Glomerular endothelial cell (primary cell): ENCODE data around the gene CRELD1. TPM values are rescaled to one million over a fixed set of nuclear protein-coding genes. Genes with fewer than 3 reads are reported as not detected.
A peak's percentile ranks its signal among the peaks of the same experiment; 100 is the strongest.
"Not testable (repeated sequence)": the region's sequence is repeated elsewhere in the genome, so short reads cannot be mapped to it uniquely, and the experiment has no call there.

Source experiments
- DNase-seq: peaks from one replicate; pipeline ENCODE4 v3.0.0-alpha.2; 2011; ENCODE audit warnings: low read depth, low spot score; ENCODE audit errors: extremely low read depth
- total RNA-seq: library from RNA; depleted of rRNA; stranded (reverse); fragments of >200 nt; gene quantifications from 2 replicates; pipeline ENCODE4 v1.2.3, GENCODE V29; 2015

The CRELD1 gene, protein sequence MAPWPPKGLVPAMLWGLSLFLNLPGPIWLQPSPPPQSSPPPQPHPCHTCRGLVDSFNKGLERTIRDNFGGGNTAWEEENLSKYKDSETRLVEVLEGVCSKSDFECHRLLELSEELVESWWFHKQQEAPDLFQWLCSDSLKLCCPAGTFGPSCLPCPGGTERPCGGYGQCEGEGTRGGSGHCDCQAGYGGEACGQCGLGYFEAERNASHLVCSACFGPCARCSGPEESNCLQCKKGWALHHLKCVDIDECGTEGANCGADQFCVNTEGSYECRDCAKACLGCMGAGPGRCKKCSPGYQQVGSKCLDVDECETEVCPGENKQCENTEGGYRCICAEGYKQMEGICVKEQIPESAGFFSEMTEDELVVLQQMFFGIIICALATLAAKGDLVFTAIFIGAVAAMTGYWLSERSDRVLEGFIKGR
- total RNA-seq: 36.2 and 55.9 TPM in 2 replicates

GRCh38 chr3:9933561-9934234, at the start of gene CRELD1:
TSS of gene CRELD1 (plus strand) at chr3:9933834. CDS start at chr3:9934439, 605 bp downstream.
- DNase-seq: peak; percentile 60

DNA sequence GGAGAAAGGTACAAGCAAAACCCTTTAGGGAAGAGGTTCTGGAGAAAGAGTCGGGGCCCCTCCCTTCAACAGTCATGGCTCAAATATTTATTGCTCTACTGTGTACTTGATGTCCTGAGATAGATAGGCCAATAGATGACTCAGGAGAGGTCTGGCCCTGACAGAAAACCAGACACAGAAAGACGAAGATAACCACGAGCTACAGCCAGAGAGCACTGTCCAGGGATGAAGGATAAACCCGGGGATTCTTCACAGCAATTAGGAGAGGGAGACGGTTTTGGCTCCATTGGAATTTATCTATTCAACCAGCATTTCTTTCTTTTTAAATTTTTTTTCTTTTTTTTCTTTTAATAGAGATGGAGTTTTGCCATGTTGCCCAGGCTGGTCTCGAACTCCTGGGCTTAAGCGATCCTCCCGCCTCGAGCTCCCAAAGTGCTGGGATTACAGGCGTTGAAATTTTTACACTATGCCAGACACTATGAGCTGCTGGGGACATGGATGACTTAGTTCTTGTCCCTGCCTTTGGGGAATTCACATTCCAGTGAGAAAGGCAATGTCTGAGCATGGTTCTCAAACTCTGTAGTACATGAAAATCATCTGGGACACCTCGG, 49.0 kb upstream of the CRELD1 start:
- DNase-seq: no peak

GRCh38 chr3:9886328-9886727, 47.3 kb upstream of the CRELD1 start:
- no peak for DNase-seq

DNA sequence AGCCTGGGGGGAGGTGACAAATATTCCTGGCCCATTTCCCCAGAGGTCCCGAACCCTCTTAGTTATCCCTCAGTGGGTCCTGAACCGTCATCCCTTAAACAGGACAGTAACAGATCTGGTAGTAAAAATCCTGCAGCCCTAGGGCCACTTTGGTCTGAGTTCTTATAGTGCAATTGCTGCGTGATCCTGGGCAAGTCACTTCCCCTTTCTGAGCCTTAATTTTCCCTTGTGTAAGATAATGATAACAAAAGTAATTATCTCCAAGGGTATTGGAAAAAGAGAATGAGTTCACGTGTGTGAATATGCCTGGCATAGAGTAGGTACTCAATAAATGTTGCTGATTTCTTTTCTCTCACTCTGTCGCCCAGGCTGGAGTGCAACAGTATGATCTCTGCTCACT, 46.2 kb upstream of the CRELD1 start:
- DNase-seq: no peak

DNA sequence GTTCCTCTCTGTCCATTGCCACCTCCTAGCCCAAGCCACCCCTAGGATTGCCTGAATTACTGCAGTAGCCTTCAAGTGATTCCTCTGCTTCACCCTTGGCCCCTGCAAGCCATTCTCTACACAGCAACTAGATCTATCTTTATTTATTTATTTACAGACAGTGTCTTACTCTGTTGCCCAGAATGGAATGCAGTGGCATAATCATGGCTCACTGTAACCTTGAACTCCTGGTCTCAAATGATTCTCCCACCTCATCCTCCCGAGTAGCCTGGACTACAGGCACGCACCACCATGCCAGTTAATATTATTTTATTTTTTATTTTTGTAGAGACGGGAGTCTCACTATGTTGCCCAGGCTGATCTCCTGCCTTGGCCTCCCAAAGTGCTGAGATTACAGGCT, 45.1 kb upstream of the CRELD1 start:
- DNase-seq: no peak

DNA sequence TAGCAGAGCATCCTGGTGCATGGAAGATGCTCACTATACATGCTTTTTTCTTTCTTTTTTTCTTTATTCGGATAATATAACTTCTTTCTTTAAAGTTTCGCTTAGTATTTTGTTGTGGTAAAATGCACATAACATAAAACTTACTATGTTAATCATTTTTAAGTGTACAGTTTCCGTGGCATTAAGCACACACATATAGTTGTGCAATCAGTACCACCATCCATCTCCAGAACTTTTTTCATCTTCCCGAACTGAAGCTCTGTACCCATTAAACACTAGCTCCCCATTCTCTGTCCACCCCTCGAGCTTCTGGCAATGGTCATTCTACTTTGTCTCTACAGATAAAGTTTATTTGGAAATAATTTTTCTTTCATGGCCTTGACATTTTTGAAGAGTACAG, 44.2 kb upstream of the CRELD1 start:
- no peak for DNase-seq

DNA sequence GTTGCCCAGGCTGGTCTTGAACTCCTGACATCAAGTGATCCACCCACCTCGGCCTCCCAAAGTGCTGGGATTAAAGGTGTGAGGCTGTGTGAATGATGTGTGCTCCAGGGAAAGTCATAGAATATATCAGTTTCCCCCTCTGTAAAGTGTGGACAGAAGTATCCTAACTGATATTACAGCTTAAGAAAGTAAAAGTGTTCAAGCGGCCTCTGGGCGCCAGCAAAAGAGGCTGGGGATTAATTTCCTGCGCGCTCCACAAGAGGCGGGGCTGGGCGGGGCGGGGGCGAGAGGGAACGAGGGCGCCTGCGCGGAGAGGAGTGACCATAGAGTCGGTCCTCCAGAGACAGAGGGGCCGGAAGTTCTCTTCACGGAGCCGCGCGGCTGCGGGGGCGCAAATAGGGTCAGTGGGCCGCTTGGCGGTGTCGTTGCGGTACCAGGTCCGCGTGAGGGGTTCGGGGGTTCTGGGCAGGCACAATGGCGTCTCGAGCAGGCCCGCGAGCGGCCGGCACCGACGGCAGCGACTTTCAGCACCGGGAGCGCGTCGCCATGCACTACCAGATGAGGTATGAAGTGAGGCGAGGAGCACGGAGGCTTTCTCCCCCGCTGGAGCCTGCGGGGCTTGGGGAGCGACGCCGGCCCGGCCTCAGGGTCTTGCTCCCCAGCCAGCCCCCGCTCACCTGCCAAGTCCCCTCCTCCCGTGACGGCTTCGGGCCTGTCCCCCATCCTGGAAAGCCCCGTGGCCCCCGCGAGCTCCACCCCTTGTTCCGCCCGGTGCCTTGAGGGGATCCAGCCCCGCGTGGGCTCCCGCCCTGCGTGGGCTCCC, 43.2 kb upstream of the CRELD1 start, which contains the start of gene JAGN1:
Gene JAGN1, plus strand, starts transcription at position 362 of the 823 bp plus-strand sequence. Its CDS starts 113 bp downstream, at position 475.
- DNase-seq: peak; percentile 50

DNA sequence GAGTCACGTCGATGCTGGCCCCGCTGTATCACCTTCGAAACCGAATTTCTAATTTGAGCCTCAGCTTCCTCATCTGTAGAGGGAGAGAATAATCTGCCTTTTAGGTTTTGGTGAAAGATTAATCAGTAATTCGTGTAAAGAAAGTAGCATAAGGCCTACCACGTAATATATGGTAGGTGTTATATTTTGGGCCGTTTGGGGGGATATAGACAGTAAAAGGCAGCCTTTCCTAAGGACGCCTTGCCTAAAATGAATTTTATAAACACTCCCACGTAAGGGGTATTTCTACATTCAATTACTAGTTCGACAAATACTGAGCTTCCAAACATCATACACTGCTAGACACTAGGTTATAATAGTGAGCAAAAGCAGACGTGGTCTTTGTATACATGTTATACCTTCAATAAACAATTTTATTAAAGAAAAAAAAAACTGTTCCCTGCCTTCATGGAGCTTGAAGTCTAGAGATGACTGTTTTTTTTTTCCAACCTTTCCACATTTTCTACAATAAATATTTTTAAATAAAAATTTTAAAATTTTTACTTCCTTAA, 42.5 kb upstream of the CRELD1 start:
- no peak for DNase-seq

DNA sequence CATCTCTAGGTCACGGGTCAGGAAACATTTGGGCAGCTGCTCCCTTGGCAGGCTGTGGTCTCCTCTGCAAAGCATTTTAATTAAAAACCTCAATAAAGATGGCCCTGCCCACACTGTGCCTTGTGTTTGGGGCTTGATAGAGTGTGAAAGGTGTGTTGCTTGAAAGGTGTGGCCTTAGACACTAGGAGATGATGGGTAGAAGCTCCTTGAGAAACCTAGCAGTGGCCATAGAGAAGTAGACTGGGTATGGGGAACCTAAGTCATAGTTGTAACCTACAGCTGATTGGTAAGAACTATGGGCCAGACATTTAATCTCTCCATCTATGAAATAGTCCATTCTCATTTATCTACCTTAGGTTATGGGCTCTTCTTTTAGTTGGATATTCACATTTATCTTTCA, 39.9 kb upstream of the CRELD1 start:
- DNase-seq: no peak

DNA sequence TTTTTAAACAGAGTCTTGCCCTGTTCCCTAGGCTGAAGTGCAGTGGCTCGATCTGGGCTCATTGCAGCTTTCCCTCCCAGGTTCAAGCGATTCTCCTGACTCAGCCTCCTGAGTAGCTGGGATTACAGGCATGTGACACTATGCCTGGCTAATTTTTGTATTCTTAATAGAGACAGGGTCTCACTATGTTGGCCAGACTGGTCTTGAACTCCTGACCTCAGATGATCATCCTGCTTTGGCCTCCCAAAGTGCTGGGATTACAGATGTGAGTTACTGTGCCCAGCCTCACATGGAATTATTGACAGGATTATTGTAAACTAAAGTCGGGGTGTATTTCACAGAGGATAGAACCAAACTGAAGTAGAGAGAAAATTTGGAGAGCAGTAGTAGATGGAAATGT, 37.9 kb upstream of the CRELD1 start:
- not testable (repeated sequence) for DNase-seq

GRCh38 chr3:9896755-9897407, 36.8 kb upstream of the CRELD1 start:
- not testable (repeated sequence) for DNase-seq

DNA sequence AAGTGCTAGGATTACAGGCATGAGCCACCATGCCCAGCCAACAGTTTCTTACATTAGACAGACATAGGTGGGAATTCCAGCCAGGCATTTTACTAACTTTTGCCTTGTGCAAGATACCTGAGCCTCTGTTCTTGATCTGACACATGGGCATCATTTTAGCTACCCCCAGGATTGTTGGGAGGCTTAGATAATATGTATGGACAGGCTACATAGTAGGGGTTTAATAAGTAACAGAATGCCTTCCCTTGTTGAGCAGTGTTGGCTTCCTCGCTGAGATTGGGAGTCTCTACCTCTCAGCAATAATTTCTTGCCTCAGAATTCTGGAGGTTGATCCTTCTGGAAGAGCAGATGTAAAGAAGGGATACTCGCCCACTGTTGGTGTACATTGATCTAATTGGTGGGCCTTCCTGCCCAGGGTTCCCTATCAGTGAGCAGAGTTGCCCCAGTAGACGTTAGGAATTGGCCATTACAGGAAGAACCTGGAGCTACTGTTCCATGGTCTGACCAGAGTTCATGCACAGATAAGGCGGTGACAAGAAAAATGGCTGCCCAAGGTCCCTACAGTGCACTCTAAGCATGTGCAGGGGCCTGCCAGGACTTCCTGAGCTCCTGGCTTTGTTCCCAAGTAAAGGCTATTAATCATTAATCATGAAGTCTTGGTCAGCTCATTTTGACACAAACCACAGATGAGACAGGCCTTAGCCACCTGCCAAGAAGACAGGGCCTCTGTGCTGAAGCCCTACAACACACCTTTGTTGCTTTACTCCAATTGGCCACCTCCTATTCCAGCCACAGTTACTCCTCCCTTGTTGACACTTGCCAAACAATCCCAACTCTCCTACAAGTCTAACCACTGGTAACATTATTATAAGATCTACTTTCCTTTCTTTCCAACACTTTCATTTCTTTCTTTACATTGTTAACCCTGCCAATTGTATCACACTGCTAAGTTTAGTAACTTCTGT, 35.9 kb upstream of the CRELD1 start:
- peak; percentile 25 for DNase-seq

DNA sequence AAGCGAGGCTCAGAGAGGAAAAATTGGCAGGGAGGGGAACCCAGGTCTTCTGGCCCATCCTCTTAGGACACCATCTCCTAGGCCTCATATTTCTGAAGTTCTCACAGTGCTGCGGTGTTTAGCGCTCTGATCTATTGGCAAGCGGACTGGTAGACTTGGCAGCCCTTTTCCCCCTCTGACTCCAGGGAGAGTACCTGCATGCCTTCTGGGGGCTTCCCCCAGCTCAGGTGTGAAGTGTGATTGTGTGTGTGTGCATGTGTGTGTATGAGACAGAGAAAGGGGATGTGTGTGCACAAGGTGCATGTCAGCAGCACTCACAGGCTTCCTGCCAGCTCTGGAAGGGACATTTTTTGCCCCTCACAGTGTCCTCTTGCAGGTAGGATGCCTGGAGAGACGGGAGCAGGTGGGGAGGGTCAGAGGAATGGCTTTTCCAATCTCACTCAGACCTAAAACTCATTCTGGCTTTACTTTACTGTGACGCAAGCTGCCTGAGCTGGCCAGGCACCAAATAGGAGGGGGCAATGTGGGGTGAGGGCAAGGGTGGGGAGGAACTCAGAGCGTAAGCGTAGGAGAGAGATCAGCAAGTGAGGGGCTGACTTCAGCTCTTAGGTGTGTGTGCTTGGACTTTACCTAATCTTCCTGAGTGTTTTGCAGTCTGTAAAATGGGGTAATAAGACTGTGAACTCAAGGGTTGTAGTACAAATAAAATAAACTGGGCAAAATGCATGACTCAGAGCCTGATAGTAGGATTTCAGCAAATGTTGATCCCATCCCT, 35.0 kb upstream of the CRELD1 start:
- DNase-seq: no peak

GRCh38 chr3:9899289-9899791, 34.3 kb upstream of the CRELD1 start:
- DNase-seq: no peak

- DNase-seq: not testable (repeated sequence)
These were observed 32.6 kb upstream of the CRELD1 start for GRCh38 chr3:9900965-9901415.

GRCh38 chr3:9901967-9902366, 31.7 kb upstream of the CRELD1 start:
- peak; percentile 12 for DNase-seq

DNA sequence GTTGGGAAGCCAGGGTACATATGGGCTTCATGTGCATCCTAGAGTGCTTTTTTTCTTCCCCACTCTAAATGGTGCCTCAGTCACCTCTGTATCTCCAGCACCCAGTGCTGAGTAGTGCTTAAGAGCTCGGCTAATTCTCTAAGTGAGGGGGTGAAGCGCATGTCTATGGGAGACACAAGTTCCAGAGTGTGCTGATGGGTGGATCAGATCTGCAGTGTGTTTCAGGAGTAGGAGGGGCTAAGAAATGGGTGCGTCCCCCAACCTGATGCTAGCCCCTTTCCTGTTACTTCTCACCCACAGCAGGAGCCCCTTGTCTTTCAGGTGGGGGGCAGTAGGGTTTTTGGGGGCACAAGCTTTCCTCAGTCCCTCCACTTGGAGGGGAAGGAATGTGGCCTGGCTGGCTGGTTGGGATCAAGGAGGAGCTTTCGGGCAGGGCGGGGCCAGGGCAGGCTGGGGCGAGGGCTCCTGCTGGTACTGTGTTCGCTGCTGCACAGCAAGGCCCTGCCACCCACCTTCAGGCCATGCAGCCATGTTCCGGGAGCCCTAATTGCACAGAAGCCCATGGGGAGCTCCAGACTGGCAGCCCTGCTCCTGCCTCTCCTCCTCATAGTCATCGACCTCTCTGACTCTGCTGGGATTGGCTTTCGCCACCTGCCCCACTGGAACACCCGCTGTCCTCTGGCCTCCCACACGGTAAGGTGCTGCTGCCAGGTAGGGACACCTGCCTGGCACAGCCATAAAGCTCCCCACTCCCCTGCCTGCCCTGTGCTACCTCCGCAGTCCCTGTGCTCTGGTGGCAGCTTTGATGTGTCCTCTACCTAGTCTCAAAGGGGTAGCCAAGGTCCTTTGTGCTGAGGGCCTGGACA, 31.0 kb upstream of the CRELD1 start, which contains the start of gene IL17RE:
Gene IL17RE, plus strand, starts transcription at position 477 of the 866 bp plus-strand sequence. Its CDS starts 85 bp downstream, at position 562.
- no peak for DNase-seq
